ENCODE results near the gene TTC24.
"Not testable (repeated sequence)": the region's sequence is repeated elsewhere in the genome, so short reads cannot be mapped to it uniquely, and the experiment has no call there.

The TTC24 gene

DNA sequence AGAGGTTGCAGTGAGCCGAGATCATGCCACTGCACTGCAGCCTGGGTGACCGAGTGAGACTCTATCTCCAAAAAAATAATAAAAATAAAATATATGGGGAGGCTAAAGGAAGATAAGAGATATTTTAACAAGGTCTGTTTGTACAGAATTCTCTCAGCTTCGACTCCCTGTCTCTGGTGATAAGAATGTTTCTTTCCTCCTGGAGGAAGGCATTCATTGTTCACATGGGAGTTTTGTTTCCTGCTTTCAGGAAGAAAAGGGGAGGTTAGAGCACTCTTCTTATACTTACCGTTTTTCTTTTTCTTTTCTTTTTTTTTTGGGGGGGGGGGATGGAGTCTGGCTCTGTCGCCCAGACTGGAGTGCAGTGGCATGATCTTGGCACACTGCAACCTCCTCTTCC is 10.0 kb downstream of the TTC24 start:
- DNase-seq, result no peak

- no peak for DNase-seq
Observed at GRCh38 chr1:156590326-156591180, 11.0 kb downstream of the TTC24 start.

DNA sequence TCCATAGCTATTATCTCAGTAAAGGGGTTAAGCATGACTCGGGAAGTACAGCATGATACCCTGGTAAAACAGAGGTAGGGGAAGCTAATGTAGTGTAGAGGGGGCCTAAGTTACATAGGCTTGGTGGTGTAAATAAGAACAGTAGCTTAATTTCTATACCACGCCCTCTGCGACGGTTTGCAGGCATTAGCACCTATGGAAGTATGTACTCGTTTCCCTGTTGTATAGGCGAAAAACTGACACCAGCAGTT is 11.6 kb downstream of the TTC24 start:
- no peak for DNase-seq

DNA sequence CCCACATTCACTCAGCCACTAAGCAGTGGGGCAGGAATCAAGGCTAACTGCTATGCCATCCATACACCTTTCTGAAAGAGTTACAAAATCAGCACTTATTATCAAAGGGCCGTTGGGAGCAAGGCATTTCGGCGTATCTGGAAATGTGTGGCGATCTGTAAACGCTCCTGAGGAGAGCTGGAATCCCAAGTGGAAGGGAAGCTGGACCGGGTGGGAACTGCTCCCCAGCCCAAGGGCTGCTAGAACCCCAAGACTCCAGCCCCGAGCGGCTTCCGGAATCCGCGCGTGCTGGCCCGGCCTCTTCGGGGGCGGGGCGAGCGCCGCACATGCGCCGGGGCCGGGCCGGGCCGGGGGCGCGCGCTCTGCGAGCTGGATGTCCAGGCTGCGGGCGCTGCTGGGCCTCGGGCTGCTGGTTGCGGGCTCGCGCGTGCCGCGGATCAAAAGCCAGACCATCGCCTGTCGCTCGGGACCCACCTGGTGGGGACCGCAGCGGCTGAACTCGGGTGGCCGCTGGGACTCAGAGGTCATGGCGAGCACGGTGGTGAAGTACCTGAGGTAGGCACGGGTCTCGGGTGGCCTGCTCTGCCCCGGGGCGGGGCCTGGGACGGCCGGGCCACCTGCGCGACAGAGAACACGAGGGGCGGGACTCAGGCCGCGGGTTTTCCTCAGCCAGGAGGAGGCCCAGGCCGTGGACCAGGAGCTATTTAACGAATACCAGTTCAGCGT is 12.1 kb downstream of the TTC24 start, which contains the start of gene NAXE:
TSS of gene NAXE (plus strand) at position 345 of the 726 bp plus-strand sequence. CDS start at position 374, 29 bp downstream.
- DNase-seq, result peak; percentile 92

DNA sequence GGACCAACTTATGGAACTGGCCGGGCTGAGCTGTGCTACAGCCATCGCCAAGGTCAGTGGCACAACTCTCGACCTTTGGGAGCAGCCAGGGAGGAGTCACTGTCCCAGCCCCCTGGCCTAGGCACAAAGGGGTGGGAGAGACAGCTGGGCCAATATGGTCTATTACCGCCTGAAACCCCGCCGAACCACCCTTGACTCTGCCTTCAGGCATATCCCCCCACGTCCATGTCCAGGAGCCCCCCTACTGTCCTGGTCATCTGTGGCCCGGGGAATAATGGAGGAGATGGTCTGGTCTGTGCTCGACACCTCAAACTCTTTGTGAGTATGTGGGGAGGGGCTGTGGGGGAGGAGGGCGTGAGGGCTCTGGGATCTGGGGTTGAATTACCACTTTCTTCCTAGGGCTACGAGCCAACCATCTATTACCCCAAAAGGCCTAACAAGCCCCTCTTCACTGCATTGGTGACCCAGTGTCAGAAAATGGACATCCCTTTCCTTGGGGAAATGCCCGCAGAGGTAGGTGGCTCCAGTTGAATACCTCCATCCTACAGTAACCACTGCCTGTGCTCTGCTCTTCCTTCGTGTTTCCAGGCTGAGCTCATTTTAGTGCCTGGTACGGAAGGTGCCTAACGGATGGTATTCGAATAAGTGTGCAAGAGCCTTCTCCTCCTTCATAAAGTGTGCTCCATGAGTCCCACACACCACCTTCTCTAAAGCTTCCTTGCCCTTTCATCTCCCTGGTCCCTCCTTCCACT is 12.8 kb downstream of the TTC24 start:
- peak; percentile 61 for DNase-seq

DNA sequence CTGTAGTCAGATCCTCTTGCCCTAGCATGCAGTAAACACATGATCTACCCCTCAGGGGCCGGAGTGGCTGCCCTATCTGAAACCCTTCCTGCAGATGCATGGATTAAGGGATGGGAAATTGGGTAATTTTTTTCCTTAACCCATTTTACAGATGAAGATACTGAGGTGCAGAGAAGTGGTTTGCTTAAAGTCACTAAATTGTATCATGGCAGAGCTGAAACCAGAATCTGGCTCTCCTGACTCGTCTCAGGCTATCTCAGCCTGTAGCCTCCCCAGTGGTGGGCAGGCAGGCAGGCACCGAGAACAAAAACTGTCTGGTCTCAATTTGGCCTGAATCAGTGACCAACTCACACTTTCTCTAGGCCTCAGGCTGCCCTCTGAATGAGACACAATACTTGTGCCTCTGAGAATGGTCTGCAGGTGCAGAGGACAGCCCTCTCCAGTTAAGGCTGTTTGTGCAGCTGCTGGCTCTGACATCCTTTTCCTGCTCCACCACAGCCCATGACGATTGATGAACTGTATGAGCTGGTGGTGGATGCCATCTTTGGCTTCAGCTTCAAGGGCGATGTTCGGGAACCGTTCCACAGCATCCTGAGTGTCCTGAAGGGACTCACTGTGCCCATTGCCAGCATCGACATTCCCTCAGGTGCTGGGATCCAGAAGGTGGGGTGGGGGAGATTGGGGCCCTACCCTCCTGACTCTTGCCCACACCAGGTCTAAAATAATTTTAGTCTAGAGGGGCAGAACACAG is 13.6 kb downstream of the TTC24 start:
- DNase-seq, result peak; percentile 94

- no peak for DNase-seq
Observed at GRCh38 chr1:156593661-156593989, 14.1 kb downstream of the TTC24 start.

DNA sequence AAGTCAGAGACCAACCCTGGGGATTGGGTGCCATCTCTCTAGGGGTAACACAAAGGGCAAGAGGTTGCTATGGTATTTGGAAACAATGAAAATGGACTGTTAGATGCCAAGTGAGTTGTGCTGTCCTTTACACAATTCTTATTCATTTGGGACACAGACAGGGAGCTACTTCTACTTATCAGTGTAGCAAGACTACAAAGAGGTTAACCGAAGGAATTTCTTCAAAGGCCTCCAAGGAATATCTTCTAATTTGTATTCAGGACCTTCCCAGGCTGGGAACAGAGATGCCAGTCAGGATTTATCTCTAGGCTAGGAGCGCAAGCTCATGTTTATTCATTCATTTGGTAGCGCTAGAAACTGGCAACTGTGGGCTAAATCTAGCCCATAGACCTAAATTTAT is 14.7 kb downstream of the TTC24 start:
- DNase-seq, result peak; percentile 24

GRCh38 chr1:156595016-156595415 is 15.5 kb downstream of the TTC24 start:
- no peak for DNase-seq

DNA sequence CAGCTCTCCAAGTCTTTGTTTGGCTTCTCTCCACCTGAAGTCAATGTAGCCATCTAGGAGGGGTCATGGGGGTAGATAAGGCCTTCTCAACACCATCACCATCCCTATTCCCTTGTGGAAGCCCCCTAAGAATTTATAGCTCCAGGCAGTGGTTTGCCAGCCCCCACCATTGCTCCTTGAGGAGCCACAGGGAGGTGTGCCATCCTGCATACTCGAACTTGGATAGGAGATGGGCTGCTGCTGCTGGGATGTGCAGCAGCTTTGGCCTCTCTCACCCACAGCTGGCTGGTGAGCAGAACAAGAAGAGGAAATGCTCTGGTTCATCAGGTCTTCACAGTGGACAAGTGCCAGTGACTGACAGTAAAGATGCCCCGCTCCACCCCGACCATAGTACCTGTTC is 16.9 kb downstream of the TTC24 start:
- no peak for DNase-seq

DNA sequence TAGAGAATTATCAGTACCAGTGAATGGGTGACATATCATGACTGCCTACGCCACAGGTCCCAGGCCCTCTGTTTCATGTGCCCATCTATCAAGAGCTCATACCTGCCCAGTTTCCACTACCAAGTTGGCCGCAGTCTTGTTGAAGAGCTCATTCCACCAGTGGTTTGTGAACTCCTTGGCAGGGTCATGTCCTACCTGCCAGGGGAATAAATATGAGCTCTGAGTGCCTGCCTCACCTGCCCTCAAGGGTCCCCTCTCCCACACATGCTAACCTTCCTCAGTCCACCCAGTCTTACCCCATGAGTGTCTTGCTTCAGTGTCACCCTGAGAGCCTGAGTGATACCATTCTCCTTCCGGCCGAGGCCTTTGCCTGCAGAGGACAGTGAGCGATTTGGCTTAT is 18.6 kb downstream of the TTC24 start:
- DNase-seq, result no peak

DNA sequence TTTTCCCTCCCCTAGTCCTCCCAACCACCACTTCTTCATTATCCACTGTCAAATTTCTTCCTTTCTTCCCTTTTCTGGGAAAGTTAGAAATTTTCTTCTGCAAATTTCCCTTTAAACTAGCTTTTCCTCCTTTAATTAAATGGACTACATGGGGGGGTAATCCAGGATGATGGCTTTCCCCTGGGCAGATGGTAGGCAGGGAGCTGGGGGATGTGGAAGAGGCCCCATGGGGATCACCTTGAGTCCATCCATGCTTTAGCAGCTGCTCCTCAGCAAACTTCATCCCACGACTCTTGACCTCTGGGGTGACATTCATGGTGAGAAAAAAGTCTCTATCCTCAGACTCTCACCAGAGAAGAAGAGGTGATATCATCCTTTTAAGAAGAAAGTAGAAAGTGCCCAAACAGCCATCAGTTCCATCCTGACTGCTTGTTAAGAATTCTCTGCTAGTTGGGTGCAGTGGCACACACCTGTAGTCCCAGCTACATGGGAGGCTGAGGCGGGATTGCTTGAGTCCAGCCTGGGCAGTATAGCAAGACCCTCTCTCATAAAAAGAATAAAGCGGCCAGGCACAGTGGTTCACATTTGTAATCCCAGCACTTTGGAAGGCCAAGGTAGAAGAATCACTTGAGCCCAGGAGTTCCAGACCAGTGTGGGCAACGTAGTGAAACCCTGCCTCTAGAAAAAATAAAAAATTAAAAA is 19.4 kb downstream of the TTC24 start:
- DNase-seq, result no peak

DNA sequence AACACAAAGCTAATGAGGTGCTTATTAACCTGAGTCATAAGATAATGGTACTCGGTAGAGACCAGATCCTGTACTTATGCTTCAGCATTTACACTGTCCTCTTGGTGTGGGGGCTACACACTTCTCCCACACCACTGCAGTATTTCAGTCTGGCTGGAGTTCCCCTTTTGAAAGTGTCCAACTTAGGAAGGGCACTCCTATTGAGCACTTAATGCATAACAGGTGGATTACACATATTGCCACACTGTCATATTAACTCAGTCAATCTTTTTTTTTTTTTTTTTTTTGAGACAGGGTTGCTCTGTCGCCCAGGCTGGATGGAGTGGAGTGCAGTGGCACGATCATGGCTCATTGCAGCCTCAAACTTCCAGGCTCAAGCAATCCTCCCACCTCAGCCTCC is 20.3 kb downstream of the TTC24 start:
- DNase-seq, result peak; percentile 70

DNA sequence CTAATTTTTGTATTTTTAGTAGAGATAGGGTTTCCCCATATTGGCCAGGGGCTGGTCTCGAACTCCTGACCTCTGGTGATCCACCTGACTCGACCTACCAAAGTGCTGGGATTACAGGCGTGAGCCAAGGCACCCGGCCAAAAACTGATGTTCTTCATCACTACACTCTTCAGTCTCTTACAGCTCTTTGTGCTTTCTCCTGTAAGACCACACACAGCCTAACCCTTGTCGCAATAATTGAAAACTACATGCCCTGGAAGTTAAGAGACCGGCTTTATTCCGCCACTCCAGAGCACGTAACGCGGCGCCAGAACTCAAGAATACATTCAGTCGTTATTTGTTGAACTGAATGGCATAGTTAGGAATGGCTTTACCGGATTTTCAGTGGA is 21.2 kb downstream of the TTC24 start:
- DNase-seq, result peak; percentile 69

DNA sequence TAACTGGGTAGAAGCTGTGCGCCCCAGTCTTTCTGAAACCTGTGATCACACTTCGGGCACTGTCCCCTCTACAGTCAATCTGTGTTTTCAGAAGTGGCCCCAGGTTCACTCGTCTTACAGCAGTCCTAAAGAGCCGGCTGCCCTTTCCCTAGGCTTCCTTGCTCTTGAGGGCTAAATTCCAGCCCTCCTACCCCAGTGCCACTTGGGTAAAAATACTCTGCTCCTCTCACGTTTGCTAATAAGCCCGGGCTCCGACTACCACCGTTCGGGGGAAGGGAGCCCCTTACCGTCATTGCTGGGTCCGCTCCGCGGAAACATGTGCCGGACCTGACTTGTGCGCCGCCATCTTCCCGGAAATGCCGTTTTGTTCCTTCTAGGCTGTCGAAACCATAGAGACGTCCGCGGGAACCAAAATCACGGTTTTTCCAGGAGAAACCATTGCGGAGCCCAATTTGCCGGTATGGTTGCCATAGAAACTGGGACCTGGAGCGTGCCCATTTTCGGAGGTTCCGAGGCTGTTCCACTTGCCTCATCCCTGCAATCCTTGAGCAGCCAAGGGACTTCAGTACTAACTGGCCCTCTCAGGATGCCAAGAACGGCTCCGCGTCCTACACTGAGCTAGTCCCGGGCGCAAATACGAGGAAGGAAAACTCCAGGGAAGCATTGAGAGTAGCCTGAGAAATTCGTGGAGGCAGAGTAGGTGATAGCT is 21.8 kb downstream of the TTC24 start, which contains the start of gene GPATCH4:
TSS of gene GPATCH4 (minus strand) at position 358 of the 709 bp plus-strand sequence.
- DNase-seq, result peak; percentile 94

- DNase-seq, result no peak
Observed at GRCh38 chr1:156601892-156602291, 22.4 kb downstream of the TTC24 start.

DNA sequence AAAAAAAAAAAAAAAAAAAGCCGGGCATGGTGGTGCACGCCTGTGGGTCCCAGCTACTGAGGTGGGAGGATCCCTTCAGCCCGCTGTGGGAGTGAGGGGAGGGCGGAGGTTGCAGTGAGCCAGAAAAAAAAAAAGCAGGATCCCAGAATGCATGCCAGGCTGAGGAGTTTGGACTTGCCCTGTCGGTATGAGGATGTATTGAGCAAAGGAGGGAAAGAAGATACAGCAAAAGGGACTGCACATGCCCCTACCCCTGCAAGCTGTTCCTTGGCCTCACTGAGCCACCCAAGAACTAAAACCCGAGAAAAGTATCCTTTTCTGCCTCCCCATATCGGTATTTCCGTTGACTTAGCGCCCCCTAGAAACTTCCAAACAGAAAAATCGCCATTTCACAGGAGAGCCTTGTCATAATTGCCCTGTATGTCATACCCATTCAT is 23.1 kb downstream of the TTC24 start:
- DNase-seq, result peak; percentile 54

GRCh38 chr1:156607344-156607743 is 27.8 kb downstream of the TTC24 start:
- DNase-seq, result not testable (repeated sequence)

GRCh38 chr1:156608036-156608674 is 28.6 kb downstream of the TTC24 start:
- DNase-seq, result peak; percentile 94

- peak; percentile 83 for DNase-seq
Observed at GRCh38 chr1:156608981-156609380, 29.5 kb downstream of the TTC24 start.

GRCh38 chr1:156610072-156610471 is 30.5 kb downstream of the TTC24 start:
- DNase-seq, result not testable (repeated sequence)

Measured in DMS53 (cell line).